ENCODE results near the gene SH3GL1.

Gene SH3GL1, protein sequence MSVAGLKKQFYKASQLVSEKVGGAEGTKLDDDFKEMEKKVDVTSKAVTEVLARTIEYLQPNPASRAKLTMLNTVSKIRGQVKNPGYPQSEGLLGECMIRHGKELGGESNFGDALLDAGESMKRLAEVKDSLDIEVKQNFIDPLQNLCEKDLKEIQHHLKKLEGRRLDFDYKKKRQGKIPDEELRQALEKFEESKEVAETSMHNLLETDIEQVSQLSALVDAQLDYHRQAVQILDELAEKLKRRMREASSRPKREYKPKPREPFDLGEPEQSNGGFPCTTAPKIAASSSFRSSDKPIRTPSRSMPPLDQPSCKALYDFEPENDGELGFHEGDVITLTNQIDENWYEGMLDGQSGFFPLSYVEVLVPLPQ

DNA sequence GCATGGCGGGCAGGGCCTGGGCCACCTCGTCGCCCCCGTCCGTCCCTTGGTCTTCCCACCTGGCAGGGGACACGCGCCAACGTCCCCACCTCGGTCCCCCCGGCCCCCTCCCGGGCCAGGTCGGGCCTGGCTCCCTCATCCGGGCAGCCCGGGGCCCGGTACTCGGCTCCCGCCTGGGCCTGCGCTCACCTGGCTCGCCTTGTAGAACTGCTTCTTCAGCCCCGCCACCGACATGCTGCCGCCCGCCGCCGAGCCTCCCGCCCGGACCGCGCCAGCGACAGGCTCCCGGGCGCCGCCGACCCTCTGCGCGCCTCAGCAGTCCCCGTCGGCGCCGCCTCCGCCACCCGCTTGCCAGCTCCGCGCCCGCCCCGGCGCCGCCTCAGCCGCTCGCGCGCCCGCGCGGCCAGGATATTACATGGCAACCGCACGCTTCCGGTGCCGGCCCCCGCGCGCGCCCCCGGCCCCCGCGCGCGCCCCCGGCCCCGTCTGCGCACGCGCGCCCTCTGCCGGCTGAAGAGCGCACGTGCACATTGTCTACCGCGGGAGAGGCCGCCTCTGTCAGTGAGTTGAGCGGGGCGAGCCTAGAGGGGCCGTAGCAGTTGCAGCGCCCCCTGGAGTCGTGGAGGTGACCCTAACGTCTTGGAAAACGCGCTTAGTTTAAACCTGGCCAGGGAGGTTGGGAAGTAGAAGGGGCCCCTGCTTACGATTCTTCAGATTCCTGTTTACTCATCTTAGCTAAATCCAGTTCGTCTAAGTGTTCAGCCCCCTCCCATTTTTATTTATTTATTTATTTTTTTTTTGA is at the start of gene SH3GL1:
SH3GL1 (minus strand) TSS at position 413 of the 802 bp plus-strand sequence; CDS start at position 234, 179 bp downstream.
- peak; percentile 89 for DNase-seq

DNA sequence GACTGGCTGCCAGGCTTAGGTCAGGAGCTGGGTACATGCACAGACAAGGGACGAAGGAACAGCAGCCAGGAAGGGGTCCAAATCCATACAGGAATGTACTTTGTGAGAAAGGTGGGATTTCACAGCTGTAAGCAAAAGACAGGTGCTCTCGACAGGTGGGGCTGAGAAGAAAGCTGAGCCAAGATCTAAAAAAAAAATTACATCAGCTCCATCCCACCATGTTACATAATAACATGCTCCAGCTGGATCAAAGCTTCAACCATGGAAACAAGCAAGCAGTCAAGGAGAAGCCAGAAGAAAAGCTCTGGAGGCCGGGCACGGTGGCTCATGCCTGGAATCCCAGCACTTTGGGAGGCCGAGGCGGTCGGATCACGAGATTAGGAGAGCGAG is 49.3 kb upstream of the SH3GL1 start:
- DNase-seq: no peak

DNA sequence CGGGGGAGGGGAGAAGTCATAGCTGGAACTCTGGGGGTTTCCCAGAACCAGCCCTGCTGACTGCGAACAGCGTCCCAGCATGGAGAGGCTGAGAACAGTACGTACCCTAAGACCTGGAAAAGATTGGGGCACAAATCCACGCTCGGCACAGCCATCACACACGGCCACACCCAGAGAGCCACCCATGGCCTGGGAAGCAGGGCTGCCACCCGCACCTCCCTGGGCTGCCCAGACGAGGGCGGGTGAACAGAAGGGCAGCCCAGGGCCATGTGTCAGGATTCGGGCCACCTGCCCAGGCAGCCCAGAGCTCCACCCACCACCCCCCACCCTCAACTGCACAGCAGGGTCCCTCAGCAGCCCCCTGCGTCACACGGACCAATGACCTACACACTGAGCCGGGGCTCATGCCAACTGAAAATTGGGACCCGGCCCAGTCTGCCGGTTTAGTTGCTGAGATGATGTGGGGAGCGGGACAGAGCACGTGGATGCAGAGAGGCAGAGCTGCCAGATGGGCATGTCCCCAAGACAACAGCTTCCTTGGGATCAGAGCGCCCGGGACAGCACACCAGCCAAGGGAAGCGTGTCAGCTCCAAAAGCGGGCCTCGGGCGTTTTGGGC is 48.8 kb upstream of the SH3GL1 start:
- no peak for DNase-seq

DNA sequence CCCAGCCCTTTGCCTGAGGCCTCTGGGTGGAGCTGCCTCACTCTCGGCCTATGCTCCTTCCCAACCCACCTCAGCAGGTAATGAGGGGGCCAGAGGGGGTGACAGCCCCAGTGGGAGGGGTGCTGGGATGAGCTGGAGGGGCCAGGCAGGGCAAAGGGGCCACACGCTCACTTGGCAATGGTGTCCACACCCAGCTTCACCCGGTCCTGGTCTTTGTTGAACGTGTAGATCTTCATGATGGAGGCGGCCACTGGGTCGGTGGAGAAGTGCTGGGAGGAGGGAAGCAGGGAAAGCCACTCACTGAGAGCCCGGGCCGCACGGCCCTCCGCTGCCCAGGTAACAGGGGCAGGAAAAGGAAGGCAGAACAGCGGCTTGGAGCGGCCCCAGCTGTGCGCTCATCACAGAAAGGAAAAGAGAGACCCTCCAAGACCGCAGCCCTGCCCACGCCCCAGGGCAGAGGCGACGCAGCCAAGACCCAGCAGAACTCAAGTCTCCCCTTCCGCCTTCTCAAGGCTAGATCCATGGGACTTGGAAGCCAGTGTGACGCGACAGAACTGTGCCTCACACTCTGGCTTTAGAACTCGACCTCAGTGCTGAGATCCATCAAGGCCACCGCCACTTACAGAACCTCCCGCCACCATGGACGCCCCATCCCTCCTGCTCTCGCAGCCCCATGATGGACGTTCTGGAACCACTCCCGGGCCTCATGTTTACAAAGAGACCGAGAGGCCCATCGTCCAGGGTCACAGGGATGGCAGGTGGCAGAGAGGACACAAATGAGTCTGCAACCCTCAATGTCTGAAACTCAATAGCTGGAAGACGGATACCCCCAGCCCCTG is 48.0 kb upstream of the SH3GL1 start:
- no peak for DNase-seq

DNA sequence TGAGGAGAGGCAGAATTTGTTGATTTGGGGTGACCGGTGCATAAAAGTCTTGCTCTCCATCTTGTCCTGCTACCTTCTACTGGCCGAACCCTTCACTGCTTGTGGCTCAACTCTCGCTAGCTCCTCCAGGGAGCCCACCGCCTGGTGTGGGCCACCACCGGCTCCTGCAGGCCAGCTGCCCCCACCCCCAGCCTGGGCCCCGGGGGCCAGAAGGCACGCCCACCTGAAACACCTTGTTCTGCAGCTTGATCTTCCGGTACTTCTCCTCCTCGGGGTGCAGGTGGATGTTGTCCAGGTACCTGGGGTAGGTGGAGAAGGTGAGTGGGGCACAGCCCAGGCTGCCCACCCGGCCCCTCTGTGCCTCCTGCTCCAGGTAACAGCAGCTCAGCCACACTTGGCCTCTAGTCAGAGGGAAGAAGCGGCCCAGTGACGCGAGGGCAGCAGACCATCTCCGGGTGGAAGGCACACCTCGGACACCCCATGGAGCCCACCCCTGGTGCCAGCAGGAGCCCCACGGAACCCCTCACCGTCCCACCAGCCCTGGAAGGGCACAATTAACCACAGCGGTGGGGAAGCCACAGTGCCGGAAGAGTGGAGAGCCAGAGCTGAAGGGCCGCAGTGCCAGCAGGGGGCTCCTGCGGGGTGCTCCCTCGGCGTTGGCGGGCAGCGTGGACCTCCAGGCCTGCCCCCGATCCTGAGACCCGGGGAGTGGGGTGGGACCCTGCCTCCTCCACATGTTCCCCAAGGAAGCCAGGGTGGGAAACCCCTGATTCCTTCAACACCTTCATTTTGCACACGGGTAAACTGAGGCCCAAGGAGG is 47.2 kb upstream of the SH3GL1 start:
- DNase-seq: no peak

DNA sequence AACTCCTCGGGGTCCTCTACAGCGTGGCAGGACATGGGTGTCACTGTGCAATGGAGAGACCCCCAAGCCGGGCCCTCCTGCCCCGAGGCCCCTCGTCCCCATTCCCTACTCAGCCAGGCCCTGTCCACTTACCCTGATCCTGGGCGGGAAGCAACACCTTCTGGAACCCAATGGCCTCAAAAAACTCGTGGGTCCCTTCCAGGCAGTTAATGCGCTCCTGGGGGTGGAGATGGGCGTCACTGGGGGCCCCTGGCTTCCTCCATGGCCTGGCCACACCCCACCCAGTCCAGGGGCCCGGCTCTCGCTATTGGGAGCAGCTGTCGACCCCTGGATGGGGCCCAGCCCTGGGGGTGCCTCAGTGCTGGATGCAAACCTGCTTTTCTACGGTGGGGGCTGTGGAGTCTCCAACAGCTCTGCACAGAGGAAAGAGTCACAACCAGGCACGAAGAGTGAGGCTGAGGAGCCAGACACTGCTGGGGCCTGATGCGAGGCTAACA is 46.4 kb upstream of the SH3GL1 start:
- no peak for DNase-seq

DNA sequence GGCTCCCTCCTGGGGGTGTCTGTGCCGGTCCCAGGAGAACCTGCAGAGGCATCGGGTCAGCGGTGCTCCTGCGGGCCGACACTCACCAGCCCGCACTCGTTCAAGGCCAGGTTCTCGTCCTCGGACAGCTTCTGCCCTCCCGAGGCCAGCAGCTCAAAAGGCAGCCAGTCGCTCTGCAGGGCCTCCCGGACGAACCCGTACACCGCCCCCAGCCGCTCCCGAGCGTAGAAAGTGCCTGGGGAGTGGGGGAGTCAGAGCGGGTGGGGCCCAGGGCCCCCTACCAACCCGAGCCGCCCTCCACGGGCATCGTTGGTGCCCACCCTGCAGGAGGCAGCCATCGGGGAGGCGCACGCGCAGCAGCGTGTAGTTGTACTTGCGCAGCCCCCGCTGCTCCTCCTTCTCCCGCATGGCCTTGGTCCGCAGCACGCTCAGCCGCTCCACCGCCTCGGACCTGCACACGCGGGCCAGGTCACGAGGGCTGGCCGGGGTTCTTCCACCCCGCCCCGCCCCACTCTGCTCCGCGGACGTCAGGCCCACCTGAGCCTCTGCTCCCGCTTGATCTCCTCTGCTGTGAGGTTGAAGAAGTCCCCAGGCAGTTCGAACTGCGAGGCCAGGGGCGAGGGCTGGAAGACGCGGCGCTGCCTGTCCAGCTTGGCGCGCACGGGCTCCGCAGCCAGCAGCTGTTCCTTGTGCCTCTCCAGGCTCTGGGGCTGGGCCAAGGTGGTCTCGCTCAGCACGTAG is 45.8 kb upstream of the SH3GL1 start:
- no peak for DNase-seq

DNA sequence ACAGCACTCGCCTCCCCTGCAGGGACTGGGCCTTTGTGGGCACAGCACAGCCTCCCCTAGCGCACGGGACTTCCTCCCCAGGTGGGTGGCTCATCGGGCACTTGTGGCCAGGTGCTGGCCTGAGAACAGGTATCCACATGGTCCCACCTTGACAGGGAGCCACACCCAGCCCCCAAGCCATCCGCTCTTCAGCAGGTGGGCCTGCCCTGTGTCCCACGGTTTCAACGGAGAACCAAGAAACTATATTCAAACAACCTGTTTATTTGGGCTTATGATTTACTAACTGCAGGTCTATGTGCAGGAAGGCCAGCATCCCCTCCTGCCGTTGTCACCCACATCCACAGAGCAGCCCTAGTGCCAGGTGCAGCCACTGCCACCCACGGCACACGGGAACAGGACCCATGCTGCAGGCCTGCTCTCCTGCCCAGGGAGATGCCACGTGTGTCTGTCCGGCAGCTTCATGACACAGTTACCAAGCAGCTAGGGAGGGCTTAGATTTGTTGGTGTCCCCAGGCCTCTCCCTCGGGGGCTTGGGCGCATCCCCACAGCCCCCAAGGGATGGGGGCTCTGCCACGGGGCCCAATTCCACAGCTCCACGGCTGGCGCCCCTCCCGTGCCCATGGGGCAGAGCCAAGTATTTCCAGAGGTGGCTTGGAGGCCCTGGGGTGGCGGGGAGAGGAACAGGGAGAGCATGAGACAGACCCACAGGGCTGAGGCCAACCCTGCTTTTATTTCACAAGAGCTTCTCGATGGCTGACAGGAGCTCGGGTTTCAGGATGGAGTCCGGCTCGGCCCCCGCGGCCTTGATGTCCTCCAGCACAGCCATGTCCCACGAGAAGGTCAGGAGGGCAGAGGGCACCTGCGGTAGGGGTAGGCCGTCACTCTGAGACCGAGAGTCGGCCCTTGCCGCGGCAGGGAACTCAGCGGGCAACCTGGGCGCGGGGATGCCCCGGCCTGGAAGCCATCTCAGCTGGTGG is 44.7 kb upstream of the SH3GL1 start:
- no peak for DNase-seq

DNA sequence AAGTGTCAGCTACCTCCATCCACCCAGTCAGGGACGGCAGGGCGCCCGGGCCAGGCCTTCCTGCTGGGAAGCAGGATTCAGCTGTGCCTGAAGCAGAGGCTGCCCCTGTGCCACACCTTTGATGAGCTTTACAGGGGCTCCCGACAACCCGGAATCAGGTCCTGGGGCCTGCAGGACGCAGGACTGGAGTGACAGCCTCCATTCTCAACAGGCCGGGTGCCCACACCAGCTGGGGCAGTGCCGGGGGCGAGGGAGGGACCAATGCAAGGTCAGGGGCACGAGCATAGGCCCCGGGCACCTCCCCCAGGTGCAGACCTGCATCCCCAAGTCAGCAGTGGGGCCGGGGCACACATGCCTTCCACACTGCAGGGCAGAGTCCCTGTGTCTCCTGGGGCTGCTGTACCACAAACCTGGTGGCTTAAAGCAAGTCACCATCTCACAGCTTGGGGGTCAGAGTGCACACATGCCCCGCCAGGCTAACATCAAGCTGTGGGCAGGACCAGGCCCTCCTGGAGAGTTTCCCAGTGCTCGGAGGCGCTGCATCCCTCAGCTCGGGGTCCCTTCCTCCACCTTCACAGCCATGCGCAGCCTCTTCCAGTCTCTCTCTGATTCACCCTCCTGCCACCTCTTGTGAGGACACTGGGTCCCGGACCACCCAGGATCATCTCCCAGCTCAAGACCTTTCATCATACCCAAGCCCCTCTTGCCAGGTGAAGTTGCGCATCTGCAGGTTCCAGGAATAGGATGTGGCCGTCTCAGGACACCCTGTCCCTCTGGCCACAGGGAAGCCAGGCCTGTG is 43.8 kb upstream of the SH3GL1 start:
- DNase-seq: no peak

DNA sequence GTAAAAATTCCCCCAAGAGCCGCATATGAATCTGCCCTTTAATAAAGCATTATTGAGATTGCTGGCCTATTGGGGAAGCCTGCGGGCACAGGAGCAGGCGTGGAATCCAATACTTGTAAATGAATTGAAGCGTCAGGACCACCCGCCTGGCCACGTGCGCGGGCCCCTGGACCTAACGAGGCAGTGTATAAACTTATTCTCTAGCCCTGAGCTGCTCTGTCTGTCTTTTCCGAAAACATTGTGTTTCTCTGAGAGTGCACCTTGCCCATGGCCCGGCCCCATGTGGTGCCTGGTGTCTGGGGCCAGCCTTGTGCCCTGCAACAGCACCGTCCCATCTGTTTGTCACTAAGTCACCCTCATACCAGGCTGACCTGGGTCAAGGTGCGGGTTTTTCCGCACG is 42.8 kb upstream of the SH3GL1 start:
- DNase-seq: no peak

DNA sequence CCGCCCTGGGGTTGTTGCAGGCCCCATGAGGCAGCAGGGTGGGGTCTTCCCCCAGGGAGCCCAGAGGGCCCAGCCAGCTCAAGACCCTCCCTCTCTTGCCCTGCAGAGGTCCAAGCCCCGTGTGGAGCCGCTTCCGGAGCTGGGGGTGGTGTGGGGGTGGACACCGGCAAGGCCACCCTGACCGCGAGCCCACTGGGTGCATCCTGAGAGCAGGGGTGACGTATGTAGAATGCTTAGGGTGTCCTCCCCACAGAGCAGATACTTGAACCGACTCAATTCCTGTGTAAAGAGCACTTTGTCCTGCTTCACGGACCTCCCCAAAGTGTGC is 42.4 kb upstream of the SH3GL1 start:
- no peak for DNase-seq

DNA sequence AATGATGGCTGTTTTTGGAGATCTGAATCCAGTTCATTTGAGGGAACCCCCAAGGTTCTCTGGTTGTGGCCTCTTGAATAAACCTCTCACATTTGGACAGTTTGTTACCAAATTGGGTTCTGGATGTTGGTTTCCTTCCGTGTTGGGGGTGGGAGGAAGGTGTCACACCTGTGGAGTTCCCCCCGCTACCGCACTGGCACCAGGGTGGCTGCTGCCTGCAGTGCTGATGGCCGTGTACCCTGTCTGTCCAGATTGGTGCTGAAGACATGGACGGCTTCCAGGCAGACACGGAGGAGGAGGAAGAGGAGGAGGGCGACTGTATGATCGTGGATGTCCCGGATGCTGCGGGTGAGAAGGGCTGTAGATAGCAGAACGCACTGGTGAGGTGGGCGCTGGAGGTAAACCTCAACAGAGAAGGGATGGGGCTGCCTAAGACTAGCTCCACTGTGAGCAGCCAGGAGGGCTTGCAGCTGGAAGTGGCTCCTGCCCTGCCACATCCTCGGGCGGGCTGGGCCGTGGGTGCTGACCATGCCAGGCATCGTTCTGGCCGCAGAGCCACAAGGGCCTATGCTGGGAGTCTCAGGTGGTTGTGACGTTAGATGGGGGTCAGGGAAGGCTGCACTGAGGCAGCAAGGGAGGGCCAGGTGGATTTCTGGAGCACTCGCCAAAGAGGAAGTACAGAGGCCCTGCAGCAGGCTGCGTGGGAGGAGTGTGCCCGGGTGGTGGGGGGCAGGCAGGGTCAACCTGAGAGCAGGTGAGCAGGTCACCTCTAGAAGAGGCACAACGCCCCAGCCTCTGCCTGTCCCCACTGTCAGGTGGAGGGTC is 41.9 kb upstream of the SH3GL1 start:
- DNase-seq: no peak

DNA sequence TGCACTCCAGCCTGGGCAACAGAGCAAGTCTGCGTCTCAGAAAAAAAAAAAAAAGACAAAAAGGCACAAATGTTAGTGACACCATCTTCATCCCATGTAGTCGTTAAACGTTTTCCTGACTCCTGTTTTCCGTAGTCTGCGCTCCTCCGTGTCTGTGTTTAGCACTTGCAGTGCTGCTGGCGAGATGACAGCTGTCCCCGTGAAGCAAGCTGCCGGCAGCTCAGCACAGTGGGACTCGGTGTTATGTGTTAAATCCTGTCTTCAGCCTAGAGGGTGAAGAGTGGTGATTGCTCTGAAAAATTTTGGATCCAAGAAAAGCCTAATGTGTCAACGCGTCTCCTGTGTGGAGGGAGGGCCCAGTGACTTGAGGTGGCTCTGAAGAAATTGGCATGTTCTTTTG is 38.9 kb upstream of the SH3GL1 start:
- no peak for DNase-seq

DNA sequence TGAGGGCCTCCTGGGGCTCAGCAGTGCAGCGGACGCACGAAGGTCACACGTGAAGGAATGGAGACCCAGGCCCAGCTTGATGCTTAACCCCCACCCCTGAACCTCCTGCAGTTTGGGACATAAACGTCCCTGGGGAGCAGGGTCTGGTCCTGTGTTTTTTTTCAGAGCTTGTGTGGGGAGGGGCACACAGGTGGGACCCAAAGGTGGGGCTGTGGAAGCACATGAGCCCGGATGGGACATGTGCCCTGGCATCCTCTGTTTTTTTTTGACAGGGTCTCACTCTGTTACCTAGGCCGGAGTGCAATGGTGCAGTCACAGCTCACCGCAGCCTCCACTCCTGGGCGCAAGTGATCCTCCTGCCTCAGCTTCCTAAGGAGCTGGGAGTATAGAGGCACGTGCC is 36.8 kb upstream of the SH3GL1 start:
- no peak for DNase-seq

DNA sequence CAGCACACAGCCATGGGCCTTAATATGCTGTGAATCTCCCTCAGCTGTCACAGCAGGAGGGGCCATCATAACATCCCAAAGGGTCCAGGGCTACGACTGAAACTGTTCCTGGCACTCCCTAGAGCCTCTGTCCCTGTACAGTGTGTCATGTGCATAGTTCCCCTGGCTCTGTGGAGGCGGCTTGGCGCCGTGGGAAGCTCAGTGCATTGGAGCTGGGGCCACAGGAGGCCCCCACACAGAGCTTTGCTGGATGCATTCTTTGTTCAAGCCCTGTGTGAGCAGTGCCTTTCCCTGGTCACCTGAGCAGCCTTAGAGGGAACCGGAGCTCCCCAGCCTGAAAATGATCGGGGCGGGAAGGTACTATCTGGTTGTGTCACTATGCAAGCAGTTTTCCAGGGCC is 35.9 kb upstream of the SH3GL1 start:
- DNase-seq: no peak

DNA sequence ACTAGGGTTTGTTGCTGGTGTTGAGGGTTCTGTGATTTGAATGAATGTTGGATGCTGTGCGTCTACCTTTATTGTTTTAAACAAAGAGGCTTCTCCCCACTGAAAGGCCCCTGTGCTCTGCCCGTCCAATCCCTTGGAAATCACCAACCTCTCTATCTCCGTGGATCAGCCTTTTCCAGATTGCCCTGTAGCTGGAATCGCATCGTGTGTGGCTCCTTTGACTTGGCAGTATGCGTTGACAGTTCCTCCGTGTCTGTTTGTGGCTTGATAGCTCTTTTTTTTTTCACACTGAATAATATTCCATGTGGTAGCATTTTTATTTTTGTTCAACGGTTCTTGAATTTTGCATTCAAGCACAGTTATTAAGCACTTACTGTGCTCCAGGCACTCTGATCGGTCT is 34.0 kb upstream of the SH3GL1 start:
- no peak for DNase-seq

DNA sequence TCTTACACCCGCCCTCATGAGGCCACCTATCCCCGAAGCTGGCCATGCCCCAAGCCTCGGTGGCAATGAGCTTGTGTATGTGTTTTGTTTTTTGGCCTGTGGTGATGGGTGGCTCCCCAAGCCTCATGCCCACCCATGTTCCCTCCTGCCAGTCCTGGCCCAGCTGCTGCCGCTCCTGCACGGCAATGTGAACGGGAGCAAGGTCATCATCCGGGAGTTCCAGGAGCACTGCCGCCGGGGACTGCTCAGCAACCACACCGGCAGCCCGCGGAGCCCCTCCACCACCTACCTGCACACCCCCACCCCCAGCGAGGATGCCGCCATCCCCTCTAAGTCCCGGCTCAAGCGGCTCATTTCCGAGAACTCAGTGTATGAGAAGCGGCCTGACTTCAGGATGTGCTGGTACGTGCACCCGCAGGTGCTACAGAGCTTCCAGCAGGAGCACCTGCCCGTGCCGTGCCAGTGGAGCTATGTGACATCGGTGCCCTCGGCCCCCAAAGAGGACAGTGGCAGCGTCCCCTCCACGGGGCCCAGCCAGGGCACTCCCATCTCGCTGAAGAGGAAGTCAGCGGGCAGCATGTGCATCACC is 32.7 kb upstream of the SH3GL1 start:
- DNase-seq: no peak
